ENCODE data around the gene ZMIZ2.
"Not testable (repeated sequence)": the region's sequence is repeated elsewhere in the genome, so short reads cannot be mapped to it uniquely, and the experiment has no call there.

ZMIZ2 gene

DNA sequence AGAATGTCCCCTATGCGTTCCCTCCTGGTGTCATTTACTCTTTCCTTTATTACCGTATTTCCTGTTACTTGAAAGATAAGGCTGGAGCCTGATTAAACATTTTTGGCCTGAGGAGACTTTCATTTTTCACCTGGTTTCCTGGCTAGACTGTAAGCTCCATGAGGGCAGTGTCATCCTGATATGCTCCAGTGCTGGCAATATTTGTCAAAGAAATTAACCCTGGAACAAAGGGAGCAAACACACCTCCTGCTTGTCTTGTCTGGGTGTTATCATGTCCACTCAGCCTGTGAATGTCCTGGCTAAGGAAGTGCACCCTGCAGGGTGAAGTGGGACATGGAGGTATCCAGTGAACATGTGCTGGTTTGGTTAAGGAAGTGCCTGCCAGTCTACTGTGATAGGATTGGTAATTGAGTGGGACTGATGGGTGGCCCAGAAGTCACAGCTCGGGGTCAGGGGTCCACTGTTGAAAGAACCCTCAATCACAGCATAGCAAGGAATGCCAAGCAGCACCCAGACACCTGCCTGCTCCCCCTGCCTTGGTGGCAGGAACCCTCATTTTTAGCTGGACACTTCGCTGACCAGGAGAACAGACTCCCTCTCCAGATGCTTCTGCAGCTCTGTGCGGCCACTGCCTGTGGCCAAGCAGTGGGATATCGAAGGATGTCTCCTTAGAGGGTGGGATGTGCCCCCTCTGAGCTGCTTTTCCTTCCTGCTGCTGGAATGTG, 26.9 kb downstream of the ZMIZ2 start:
- DNase-seq = no peak

DNA sequence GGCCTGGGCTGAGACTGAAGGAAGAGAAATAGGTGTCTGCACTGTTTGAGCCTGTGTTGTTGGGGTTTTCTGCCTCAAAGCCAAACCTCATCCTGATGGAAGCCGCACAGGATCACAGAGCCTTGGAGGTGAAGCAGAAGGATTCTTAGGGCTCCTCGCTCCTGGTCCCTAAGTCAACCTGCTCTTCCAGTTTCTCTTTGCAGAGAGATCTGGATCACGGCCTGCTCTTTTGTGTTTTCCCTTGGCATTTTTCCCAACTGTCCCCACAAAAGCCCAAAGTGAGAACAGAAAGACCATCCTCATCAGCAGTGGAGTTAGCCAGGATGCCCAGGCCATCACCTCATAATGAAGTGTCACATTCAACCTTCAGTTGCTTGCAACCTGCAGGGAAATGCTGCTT, 27.6 kb downstream of the ZMIZ2 start:
- DNase-seq = no peak

DNA sequence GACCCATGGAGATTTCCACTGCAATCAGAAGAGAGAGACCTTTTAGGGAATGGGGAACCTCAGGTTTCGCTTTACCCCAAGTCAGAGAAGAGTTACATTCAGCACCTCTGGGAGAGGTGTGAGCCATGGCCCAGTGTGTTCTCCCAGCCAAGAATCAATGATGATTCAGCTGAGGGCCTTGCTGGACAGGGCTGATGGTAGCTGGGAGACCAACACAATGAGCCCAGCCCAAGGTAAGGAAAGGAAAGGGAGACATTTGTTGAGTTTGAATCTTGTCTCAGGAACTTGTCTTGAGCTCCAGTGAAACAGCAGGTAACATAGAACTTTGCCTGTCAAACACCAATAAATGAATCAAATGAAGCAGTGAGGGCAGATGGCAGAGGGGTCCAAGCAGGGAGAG, 33.8 kb downstream of the ZMIZ2 start:
- no peak for DNase-seq

DNA sequence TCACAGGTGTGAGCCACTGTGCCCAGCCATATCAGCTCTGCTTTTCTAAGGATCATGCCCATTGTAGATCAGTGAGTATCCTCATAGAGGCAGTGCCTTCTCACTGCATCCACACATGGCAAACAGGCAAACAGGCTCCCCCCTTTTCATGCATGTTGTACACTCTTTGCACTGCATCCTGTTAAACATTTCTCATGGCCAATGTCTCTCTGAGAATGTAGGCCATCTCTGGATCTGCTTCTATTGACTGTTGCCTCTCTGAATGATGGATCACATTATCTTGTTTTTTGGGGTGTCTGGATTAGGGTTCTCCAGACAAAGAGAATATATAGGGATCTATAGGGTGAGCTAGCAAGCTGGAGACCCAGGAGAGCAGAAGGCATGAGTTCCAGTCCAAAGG, 34.8 kb downstream of the ZMIZ2 start:
- no peak for DNase-seq

DNA sequence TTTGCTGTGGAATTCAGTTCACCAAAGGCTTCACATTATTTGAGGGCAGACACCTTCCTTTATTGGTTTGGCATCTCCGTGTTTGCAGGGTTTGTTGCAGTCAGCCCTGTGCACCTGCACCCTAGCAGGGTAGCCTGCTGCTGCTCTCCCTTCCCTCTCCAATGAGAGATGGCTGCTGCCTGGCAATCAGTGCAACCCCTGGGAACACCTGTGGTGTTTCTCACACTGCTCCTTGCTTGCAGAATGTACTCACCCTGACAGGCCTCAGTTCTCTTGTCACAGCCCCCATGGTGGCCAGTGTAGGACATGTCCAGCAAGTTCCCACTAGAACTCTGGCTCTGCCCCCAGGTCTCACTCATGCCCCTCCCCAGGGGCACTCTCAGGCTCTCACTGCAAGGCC, 35.7 kb downstream of the ZMIZ2 start:
- no peak for DNase-seq

DNA sequence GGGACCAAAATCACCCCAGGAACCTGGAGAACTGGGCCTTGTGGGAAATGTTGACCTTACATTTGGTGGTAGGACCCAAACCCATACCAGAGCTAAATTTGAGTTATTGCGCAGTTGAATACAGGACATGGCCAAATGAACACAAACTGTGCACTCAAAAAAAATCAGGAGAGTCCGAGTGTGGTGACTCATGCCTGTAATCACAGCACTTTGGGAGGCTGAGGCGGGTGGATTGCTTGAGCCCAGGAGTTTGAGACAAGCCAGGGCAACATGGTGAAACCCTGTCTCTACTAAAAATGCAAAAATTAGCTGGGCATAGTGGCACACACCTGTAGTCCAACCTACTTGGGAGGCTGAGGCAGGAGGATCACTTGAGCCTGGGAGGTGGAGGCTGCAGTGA, 36.6 kb downstream of the ZMIZ2 start:
- not testable (repeated sequence) for DNase-seq

DNA sequence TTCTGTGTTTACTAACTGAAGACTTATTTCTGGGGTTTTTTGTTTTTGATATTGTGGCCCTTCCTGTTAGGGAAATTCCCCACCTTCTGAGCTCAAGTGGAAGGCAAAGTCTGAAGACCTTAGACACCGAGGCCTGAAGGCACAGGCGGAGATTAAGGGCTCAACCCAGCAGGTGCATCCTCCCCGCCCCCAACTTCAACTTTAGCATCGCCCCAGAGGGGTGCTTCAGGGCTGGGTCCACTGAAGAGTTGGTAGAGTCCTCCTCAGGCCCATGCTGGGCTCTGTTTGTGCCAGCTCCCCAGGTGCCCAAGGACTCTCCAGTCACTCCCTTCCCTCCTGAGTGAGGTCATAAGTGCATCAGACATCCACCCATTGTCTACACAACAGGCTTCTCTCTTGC, 38.4 kb downstream of the ZMIZ2 start:
- no peak for DNase-seq

DNA sequence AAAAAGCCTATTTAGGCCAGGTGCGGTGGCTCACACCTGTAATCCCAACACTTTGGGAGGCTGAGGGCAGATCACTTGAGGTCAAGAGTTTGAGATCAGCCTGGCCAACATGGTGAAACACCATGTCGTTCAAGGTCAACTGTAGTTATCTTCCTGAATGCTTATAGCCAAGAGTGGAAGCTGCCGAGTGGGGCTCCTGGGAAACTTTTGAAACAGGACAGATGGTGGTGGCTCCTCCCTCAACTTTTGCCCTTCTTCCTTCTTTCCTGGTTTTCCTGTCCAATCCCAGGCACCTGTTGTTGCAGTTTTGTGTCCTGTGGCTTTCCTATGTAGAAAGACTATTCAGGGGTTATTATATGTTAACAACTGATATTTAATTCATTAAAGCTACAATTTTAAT, 39.1 kb downstream of the ZMIZ2 start:
- DNase-seq = no peak

DNA sequence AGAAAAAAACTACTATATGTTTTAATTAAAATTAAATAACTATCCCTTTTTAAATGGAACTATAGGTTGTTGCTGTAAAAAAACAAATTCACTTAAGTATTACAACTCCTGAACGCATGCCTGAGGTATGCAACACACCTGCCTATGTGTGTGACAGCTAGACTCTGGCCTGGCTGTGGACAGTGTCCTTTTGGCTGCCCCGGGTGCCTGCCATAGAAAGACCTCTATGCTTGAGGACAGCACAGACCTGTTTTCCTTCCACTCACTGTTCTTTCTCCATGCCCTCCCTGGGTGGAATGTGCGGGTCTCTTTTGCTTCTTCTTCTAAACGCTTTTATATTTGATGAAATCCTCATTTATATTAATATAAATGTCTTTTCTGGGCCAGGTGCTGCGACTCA, 41.3 kb downstream of the ZMIZ2 start:
- no peak for DNase-seq

DNA sequence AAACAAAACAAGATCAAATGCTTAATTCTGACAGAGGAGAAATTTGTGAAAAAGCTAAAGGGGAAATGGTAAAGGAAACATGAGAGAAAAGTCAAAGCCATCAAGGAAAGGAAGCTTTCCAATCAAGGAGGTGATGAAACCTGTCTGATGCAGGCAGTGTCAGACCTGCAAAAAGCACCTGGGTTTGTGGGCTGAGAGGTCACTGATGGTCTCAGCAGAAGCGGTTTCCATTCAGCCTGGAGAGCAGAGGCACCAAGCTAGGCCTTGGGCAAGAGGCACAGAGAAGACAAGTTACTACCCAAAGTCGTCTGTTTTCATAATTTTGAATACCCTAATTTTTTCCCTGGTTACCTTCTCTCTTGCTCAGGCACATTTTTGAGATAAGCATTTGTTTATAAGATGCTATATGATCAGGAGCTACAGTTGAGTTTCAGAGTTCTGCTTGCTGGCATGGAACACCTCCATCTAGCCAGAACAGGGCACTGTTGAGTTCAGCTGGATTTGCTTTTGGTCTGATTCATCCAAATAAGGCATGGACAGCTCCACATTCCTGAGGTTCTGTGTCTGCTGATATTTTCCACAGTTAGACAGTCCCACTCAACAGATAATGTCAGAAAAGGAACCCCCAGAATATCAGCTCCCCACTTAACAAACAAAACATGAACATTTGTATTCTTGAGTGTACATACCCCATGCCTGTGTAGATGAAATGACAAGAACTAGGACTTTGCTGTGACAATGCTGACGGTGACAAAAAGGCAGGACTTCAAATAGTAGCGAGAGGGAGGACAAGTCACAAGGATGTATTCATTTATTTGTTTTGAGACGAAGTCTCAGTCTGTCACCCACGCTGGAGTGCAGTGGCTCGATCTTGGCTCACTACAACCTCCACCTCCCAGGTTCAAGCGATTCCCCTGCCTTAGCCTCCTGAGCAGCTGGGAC, 42.9 kb downstream of the ZMIZ2 start:
- no peak for DNase-seq

DNA sequence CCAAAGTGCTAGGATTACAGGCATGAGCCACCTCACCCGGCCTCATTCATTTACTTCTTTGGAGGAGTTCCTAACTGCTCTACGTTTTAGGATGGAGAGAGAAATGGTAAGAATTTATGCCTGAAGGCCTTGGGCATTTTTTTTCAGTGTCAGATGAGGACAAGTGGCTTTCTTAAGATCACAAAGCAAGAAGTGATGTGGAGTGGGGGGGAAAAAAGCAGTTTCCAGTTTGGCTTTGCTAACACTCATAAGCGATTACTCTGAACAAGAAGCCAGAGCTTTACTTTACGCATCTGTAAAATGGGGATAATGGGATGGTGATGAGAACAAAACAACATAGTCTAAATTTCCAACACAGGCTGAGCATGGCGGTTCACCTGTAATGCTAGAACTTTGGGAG, 45.3 kb downstream of the ZMIZ2 start:
- no peak for DNase-seq

DNA sequence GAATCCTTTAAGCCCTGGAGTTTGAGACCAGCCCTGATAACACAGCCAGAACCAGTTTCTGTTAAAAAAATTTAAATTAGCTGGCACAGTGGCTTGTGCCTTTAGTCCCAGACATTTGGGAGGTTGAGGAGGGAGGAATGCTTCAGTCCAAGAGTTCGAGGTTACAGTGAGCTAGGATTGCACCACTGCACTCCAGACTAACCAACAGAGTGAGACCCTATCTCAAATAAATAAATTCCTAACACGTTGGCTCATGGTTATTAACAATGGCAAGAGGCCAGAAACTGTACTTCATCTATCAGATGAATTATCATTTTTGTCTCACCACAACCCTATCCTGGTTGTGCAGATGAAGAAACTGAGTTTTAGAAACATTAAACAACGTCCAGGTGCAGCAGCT, 45.7 kb downstream of the ZMIZ2 start:
- no peak for DNase-seq

DNA sequence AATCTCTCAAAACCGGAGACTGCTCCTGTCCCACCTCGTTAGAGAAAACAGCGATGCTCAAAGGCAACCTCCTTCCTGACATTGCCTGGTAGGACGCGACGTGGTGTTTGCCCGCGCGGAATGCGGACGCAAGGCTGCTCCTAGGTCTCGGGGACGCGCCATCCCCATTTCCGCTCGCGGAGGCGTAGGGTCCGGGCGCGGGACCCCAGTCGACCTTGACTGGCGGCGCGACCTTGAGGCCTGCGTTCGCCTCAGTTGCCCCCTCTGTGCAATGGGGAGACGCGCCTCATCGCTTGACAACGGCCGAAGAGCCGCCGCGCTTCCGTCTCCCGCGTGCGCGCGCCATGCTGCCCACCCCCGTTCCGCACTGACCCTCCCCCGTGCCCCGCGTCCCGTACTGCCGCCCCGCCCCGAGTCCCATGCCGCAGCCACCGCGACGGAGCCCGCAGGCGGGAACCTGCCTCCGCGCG, 47.4 kb downstream of the ZMIZ2 start:
- DNase-seq = no peak

DNA sequence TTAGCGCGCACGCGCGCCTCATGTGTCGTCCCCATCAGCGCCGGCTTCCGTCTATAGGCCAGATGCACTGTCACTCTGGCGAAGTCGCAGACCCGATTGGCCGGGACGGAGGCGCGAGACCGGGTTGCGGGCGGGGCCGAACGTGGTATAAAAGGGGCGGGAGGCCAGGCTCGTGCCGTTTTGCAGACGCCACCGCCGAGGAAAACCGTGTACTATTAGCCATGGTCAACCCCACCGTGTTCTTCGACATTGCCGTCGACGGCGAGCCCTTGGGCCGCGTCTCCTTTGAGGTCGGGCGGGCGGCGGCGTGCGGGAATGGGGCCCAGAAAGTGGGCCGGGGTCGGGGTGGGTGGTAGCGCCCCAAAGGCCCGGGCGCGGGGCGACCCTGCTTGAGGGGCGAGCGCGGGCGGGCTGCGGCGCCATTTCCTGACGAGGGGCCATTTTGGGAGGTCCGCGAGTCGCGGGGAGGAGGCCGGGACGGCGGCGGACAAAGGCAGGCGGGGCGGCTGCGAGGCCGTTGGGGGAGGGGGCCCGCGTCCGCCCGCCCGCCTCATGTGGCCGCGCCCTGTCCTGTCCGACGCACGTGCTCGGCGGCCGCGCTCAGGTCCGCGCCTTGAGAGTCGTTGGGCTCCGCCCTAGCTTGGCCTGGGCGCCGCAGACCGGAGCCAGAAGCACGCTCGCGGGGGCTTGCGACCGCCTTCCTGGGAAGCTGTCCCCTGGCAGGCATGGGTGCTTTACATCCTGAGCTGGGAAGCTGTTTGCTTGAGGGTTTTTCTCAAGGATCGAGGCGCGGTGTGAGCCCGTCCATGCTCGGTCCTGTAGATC, 48.1 kb downstream of the ZMIZ2 start, which contains the start of gene PPIA:
PPIA (plus strand) TSS at position 178 of the 825 bp plus-strand sequence; CDS start at position 222, 44 bp downstream.
- peak; percentile 99 for DNase-seq

DNA sequence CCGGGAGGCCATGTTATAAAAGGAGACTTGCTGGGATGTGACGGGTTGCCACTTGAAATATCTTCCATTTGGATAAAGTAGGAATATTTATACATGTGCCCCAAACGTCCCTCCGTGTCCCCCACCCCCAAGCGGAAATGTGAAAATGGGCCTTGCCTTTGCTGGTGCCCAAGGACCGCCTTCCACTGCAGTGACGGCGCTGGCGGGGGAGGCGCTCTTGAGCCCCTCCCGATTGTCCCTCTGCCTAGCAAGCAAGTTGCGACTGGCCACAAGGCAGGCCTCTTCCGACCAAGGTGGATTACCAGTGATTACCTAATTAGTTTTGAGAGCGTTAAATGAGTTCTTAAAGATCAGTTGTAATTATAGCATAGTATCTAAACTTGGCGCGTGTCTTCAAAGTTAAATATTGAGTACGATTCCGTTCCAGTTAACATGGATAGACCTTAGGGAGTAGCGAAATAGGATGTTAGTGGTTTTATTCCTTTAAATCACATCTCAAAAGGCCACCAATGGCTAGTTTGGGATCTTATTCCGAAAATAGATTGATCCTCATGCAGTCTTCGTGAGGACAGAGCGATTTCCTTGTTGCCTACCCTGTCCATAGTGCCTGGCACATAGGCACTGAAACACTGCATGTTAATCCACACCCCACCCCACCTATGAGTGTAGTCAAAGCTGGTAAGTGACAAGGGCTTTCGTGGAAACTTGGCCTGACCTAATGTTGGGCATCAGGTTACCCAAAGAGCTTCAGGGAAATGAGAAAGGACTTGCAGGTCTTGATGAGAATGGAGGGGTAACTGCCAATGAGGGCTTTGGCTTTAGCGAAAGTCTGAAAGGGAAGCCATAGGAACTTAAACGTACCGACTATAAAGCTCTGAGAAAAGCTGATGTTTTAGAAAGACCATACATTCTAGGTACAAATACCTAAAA, 48.9 kb downstream of the ZMIZ2 start:
- peak; percentile 81 for DNase-seq

DNA sequence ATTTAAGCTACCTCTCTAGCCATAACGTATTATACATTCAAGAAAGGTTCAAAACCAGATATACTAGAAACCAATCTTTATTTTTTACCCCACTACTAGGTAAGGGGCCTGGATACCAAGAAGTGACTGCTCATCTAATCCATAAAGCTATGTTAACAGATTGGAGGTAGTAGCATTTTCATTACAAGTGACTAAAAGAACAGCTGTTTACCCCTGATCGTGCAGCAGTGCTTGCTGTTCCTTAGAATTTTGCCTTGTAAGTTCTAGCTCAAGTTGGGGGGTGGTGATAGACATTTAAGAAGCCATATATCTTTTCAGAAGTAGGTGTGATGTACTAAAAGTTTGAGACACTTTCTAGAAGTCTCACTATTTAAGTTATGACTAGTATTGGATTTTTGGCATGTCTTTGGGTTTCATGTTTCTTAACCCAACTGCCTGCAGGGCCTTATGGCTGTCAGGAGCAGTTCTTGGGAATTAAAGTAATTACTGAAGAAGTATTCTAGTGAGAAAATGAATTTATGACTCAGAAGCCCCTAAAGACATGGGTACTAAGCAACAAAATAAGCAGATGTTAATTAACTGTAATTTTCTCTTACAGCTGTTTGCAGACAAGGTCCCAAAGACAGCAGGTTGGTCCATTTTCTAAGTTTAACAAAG, 50.1 kb downstream of the ZMIZ2 start:
- DNase-seq = no peak

DNA sequence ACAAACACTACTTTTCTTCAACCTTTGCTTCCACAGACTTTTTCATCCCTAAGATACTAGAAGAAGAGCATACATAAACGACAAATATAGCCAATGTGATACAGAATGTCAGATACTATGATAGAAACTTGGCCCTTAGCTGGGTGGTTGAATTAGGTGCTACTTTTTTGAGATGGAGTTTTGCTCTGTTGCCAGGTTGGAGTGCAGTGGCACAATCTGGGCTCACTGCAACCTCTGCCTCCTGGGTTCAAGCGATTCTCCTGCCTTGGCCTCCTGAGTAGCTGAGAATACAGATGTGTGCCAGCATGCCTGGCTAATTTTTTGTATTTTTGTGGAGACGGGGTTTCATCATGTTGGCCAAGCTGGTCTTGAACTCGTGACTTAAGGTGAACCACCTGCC, 51.3 kb downstream of the ZMIZ2 start:
- no peak for DNase-seq

DNA sequence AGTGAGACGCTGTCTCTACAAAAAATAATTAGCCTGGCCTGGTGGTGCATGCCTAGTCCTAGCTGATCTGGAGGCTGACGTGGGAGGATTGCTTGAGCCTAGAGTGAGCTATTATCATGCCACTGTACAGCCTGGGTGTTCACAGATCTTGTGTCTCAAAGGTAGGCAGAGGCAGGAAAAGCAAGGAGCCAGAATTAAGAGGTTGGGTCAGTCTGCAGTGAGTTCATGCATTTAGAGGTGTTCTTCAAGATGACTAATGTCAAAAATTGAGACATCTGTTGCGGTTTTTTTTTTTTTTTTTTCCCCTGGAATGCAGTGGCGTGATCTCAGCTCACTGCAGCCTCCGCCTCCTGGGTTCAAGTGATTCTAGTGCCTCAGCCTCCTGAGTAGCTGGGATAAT, 53.2 kb downstream of the ZMIZ2 start:
- no peak for DNase-seq

DNA sequence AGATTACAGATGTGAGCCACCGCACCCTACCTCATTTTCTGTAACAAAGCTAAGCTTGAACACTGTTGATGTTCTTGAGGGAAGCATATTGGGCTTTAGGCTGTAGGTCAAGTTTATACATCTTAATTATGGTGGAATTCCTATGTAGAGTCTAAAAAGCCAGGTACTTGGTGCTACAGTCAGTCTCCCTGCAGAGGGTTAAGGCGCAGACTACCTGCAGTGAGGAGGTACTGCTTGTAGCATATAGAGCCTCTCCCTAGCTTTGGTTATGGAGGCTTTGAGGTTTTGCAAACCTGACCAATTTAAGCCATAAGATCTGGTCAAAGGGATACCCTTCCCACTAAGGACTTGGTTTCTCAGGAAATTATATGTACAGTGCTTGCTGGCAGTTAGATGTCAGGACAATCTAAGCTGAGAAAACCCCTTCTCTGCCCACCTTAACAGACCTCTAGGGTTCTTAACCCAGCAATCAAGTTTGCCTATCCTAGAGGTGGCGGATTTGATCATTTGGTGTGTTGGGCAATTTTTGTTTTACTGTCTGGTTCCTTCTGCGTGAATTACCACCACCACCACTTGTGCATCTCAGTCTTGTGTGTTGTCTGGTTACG, 53.9 kb downstream of the ZMIZ2 start:
- DNase-seq = no peak

DNA sequence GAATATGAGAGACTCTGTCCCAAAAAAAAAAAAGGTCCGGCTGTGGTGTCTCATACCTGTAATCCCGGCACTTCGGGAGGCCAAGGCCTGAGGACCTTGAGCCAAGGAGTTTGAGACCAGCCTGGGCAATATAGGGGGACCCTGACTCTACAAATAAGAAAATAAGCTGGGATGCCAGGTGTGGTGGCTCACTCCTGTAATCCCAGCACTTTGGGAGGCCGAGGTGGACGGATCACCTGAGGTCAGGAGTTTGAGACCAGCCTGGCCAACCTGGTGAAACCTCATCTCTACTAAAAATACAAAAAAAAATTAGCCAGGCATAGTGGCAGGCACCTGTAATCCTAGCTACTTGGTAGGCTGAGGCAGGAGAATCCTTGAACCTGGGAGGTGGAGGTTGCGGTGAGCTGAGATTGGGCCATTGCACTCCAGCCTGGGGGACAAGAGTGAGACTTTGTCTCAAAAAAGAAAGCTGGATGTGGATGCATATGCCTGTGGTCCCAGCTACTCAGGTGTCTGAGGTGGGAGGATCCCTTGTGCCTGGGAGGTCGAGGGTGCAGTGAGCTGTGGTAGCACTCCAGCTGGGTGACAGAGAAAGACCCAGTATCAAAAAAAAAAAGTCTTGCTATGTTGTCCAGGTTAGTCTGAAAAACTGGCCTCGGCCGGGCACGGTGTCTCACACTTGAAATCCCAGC, 55.3 kb downstream of the ZMIZ2 start:
- not testable (repeated sequence) for DNase-seq
